GM23338 (cell line): Measurements from ENCODE around the gene CD82. TPM values are rescaled to one million over a fixed set of nuclear protein-coding genes. Genes with fewer than 3 reads are reported as not detected.

Experiments
- ATAC-seq: fragments of 200-7000 bp; cut with Tn5 transposase; 3 replicates; pipeline ENCODE4 v1.9.1; 2020
- DNase-seq: peaks from one replicate; pipeline ENCODE4 v3.0.0-alpha.2; 2015; ENCODE audit warnings: low spot score
- H2AFZ ChIP-seq: fragments of 200-600 bp; sonication (generic); 2 replicates; pipeline ENCODE4 v1.8.0; 2016; ENCODE audit warnings: antibody characterized with exemption, mild to moderate bottlenecking, moderate library complexity
- H3F3A ChIP-seq: fragments of 200-600 bp; sonication (generic); replicated peaks from 2 replicates; pipeline ENCODE4 v1.8.0; 2017; ENCODE audit warnings: antibody characterized with exemption, mixed run types, low read depth
- H3K27ac ChIP-seq: fragments of 200-600 bp; sonication (generic); 2 replicates; pipeline ENCODE4 v1.6.1; 2016; ENCODE audit warnings: low read depth
- H3K27me3 ChIP-seq: fragments of 200-600 bp; sonication (generic); 2 replicates; pipeline ENCODE4 v1.8.0; 2016; ENCODE audit warnings: mild to moderate bottlenecking, mixed run types, moderate library complexity; ENCODE audit not compliant: insufficient read depth
- H3K36me3 ChIP-seq: fragments of 200-600 bp; sonication (generic); 2 replicates; pipeline ENCODE4 v1.8.0; 2016; ENCODE audit warnings: mild to moderate bottlenecking; ENCODE audit not compliant: insufficient read depth
- H3K4me1 ChIP-seq: fragments of 200-600 bp; sonication (generic); 2 replicates; pipeline ENCODE4 v1.8.0; 2016; ENCODE audit warnings: mild to moderate bottlenecking, moderate library complexity; ENCODE audit not compliant: insufficient read depth
- H3K4me2 ChIP-seq: fragments of 200-600 bp; sonication (generic); 2 replicates; pipeline ENCODE4 v1.7.1; 2017; ENCODE audit warnings: mixed run types
- H3K4me3 ChIP-seq: fragments of 200-600 bp; sonication (generic); 2 replicates; pipeline ENCODE4 v1.6.1; 2016; ENCODE audit warnings: mixed run types
- H3K79me2 ChIP-seq: fragments of 200-600 bp; sonication (generic); replicated peaks from 2 replicates; pipeline ENCODE4 v1.8.0; 2017; ENCODE audit warnings: mild to moderate bottlenecking; ENCODE audit not compliant: insufficient read depth
- H3K9me2 ChIP-seq: fragments of 200-600 bp; sonication (generic); 2 replicates; pipeline ENCODE4 v1.8.0; 2017; ENCODE audit not compliant: insufficient read depth
- H4K20me1 ChIP-seq: fragments of 200-600 bp; sonication (generic); replicated peaks from 2 replicates; pipeline ENCODE4 v1.8.0; 2017; ENCODE audit warnings: mild to moderate bottlenecking; ENCODE audit not compliant: insufficient read depth
- H3K27ac Mint-ChIP-seq: 2 replicates; pipeline ENCODE4 v1.8.0; 2020; ENCODE audit warnings: inconsistent platforms, mild to moderate bottlenecking, moderate library complexity, mixed read lengths
- H3K27me3 Mint-ChIP-seq: 3 replicates; pipeline ENCODE4 v1.8.0; 2022; ENCODE audit warnings: low read depth, mild to moderate bottlenecking, moderate library complexity, mixed read lengths, inconsistent platforms; ENCODE audit not compliant: insufficient read depth, poor library complexity
- H3K36me3 Mint-ChIP-seq: 3 replicates; pipeline ENCODE4 v1.8.0; 2021; ENCODE audit warnings: low read depth, mild to moderate bottlenecking, inconsistent platforms, moderate library complexity, mixed read lengths
- H3K4me1 Mint-ChIP-seq: 3 replicates; pipeline ENCODE4 v1.8.0; 2020; ENCODE audit warnings: mild to moderate bottlenecking, inconsistent platforms, mixed read lengths
- H3K4me3 Mint-ChIP-seq: 3 replicates; pipeline ENCODE4 v1.8.0; 2021; ENCODE audit warnings: moderate library complexity, mild to moderate bottlenecking, inconsistent platforms, mixed read lengths
- H3K9me3 Mint-ChIP-seq: 3 replicates; pipeline ENCODE4 v1.8.0; 2020; ENCODE audit warnings: moderate library complexity, mild to moderate bottlenecking, inconsistent platforms, mixed read lengths
- EZH2 ChIP-seq: fragments of 200-600 bp; sonication (generic); IDR thresholded peaks from one replicate; pipeline ENCODE4 v1.8.0; 2017; ENCODE audit warnings: antibody characterized with exemption, mild to moderate bottlenecking, low read depth; ENCODE audit not compliant: unreplicated experiment
- POLR2AphosphoS5 ChIP-seq: IDR thresholded peaks from 2 replicates; pipeline ENCODE4 v1.6.1; 2016; ENCODE audit warnings: antibody characterized with exemption, low read depth
- polyA plus RNA-seq: library from polyadenylated mRNA; unstranded; fragments of >200 nt; fragmentation: Nextera tagmentation; extraction: Ambion mirVana; gene quantifications from 2 replicates; pipeline ENCODE4 v1.2.1, GENCODE V29; 2016
- total RNA-seq: library from RNA; depleted of rRNA; stranded (reverse); fragments of >200 nt; shearing (Covaris generic); gene quantifications from 2 replicates; pipeline ENCODE4 v1.2.3, GENCODE V29; 2014
- TF ChIP-seq, protein P1 (sequence below), 2 experiments: fragments of 200-600 bp in 1 of 2; sonication (generic) in 1 of 2; conservative IDR thresholded peaks; 2 replicates each; pipeline versions ENCODE4 v1.5.1 to v1.6.1; 2016 to 2017; ENCODE audit warnings: antibody characterized with exemption in 2 of 2, low read depth in 2 of 2, mild to moderate bottlenecking in 2 of 2, moderate library complexity in 1 of 2
- TF ChIP-seq, protein P2 (sequence below): IDR thresholded peaks from one replicate; pipeline ENCODE4 v1.6.1; 2018; ENCODE audit warnings: antibody characterized with exemption; ENCODE audit not compliant: unreplicated experiment

Gene CD82
- total and polyA plus RNA-seq, 2 experiments from 2014 or later, result 4.4 to 4.9 TPM

GRCh38 chr11:44628730-44629700, 63.6 kb downstream of the CD82 start:
- no peak overlapping the region for H3K4me2 ChIP-seq
- H3K27ac Mint-ChIP-seq, result no peak overlapping the region
- H3K36me3 ChIP-seq, result no peaks in the 10 kb centered on the region

GRCh38 chr11:44629732-44630345, 64.4 kb downstream of the CD82 start:
- Mint-ChIP-seq H3K36me3 (no peaks in the 10 kb centered on the region), H3K4me1 (peaks cover 22% of the 10 kb centered on the region), H3K27me3 (peaks cover 12% of the 10 kb centered on the region), H3K27ac (no peak overlapping the region), H3K4me3 (no peak overlapping the region), H3K9me3 (peaks cover 5% of the 10 kb centered on the region; the same call in 1 of the 3 replicates)
- Histone ChIP-seq H3K36me3 (no peaks in the 10 kb centered on the region), H3K9me2 (no peaks in the 10 kb centered on the region), H3K27ac (no peak overlapping the region), H3K27me3 (no peaks in the 10 kb centered on the region), H2AFZ (no peak overlapping the region), H3K4me2 (no peak overlapping the region), H3F3A (no peaks in the 10 kb centered on the region), H3K79me2 (no peaks in the 10 kb centered on the region), H4K20me1 (no peaks in the 10 kb centered on the region), H3K4me3 (no peak overlapping the region), H3K4me1 (peaks cover 12% of the 10 kb centered on the region)
- TF ChIP-seq, protein P1, sequence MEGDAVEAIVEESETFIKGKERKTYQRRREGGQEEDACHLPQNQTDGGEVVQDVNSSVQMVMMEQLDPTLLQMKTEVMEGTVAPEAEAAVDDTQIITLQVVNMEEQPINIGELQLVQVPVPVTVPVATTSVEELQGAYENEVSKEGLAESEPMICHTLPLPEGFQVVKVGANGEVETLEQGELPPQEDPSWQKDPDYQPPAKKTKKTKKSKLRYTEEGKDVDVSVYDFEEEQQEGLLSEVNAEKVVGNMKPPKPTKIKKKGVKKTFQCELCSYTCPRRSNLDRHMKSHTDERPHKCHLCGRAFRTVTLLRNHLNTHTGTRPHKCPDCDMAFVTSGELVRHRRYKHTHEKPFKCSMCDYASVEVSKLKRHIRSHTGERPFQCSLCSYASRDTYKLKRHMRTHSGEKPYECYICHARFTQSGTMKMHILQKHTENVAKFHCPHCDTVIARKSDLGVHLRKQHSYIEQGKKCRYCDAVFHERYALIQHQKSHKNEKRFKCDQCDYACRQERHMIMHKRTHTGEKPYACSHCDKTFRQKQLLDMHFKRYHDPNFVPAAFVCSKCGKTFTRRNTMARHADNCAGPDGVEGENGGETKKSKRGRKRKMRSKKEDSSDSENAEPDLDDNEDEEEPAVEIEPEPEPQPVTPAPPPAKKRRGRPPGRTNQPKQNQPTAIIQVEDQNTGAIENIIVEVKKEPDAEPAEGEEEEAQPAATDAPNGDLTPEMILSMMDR (conservative IDR thresholded peaks at IDR 0.05; ENCODE audit: low read depth in 2 of 2), result no peak
- TF ChIP-seq EZH2 (no peak), POLR2AphosphoS5 (no peak)
- ATAC-seq (no peak), DNase-seq (no peak)

More at GRCh38 chr11:44628730-44629700, 63.6 kb downstream of the CD82 start:
- TF ChIP-seq, protein P2, sequence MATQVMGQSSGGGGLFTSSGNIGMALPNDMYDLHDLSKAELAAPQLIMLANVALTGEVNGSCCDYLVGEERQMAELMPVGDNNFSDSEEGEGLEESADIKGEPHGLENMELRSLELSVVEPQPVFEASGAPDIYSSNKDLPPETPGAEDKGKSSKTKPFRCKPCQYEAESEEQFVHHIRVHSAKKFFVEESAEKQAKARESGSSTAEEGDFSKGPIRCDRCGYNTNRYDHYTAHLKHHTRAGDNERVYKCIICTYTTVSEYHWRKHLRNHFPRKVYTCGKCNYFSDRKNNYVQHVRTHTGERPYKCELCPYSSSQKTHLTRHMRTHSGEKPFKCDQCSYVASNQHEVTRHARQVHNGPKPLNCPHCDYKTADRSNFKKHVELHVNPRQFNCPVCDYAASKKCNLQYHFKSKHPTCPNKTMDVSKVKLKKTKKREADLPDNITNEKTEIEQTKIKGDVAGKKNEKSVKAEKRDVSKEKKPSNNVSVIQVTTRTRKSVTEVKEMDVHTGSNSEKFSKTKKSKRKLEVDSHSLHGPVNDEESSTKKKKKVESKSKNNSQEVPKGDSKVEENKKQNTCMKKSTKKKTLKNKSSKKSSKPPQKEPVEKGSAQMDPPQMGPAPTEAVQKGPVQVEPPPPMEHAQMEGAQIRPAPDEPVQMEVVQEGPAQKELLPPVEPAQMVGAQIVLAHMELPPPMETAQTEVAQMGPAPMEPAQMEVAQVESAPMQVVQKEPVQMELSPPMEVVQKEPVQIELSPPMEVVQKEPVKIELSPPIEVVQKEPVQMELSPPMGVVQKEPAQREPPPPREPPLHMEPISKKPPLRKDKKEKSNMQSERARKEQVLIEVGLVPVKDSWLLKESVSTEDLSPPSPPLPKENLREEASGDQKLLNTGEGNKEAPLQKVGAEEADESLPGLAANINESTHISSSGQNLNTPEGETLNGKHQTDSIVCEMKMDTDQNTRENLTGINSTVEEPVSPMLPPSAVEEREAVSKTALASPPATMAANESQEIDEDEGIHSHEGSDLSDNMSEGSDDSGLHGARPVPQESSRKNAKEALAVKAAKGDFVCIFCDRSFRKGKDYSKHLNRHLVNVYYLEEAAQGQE, result no peak
- TF ChIP-seq POLR2AphosphoS5, result no peak
- no peak for TF ChIP-seq EZH2
- H4K20me1 ChIP-seq, result no peaks in the 10 kb centered on the region
- Mint-ChIP-seq H3K27me3 (peaks cover 11% of the 10 kb centered on the region), H3K4me1 (peaks cover 23% of the 10 kb centered on the region), H3K9me3 (peaks cover 5% of the 10 kb centered on the region; the same call in 1 of the 3 replicates), H3K4me3 (no peak overlapping the region), H3K36me3 (no peaks in the 10 kb centered on the region)
- H3F3A ChIP-seq, result no peaks in the 10 kb centered on the region
- no peaks in the 10 kb centered on the region for H3K27me3 ChIP-seq
- H2AFZ ChIP-seq, result no peak overlapping the region
- ATAC-seq, result no peak
- H3K9me2 ChIP-seq, result no peaks in the 10 kb centered on the region
- no peak overlapping the region for H3K27ac ChIP-seq
- H3K4me3 ChIP-seq, result no peak overlapping the region
- no peak for DNase-seq
- peaks cover 6% of the 10 kb centered on the region for H3K4me1 ChIP-seq
- H3K79me2 ChIP-seq, result no peaks in the 10 kb centered on the region
